ENCODE data around the gene NEO1.

DNA sequence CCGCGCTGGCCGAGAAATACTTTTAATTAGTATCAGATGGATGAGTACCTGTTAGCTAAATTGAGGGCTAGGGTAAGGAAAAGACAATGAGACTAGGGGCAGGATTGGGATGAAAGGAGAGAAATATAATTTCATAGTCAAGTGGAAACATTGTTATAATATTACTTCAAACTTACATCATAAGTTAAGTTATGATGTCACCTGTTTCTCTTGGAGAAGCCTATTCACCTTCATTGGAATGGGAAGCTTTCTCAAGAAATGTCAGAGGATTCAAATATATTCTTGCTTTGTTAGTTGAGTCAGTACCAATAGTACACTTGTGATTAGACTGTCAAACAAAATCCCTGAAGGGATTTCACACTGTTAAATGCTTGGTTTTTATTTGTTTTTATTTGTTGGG lies 116.2 kb downstream of the NEO1 start:
- TF ChIP-seq EZH2 (optimal IDR thresholded peaks at IDR 0.05; ENCODE audit: low read depth, low read length) (no peak), EZH2phosphoT487 (IDR thresholded peaks at IDR 0.05; ENCODE audit: low read length) (no peak)
- TF ChIP-seq, protein P1, sequence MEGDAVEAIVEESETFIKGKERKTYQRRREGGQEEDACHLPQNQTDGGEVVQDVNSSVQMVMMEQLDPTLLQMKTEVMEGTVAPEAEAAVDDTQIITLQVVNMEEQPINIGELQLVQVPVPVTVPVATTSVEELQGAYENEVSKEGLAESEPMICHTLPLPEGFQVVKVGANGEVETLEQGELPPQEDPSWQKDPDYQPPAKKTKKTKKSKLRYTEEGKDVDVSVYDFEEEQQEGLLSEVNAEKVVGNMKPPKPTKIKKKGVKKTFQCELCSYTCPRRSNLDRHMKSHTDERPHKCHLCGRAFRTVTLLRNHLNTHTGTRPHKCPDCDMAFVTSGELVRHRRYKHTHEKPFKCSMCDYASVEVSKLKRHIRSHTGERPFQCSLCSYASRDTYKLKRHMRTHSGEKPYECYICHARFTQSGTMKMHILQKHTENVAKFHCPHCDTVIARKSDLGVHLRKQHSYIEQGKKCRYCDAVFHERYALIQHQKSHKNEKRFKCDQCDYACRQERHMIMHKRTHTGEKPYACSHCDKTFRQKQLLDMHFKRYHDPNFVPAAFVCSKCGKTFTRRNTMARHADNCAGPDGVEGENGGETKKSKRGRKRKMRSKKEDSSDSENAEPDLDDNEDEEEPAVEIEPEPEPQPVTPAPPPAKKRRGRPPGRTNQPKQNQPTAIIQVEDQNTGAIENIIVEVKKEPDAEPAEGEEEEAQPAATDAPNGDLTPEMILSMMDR (IDR thresholded peaks at IDR 0.05; ENCODE audit: low read length), result no peak
